K562 (cell line): ENCODE measurements around the gene ADSS2. TPM values are rescaled to one million over a fixed set of nuclear protein-coding genes. Genes with fewer than 3 reads are reported as not detected.

Experiments used
- ADNP ChIP-seq: fragments of 200-800 bp; sonication (Bioruptor generic); IDR thresholded peaks from 2 replicates; pipeline ENCODE4 v1.6.1; 2016; ENCODE audit warnings: missing genetic modification characterization, missing compliant biosample characterization
- BRD4 ChIP-seq: fragments of 200-600 bp; sonication (generic); IDR thresholded peaks from 2 replicates; pipeline ENCODE4 v1.6.1; 2017; ENCODE audit warnings: inconsistent platforms
- CREBBP ChIP-seq: IDR thresholded peaks from one replicate; pipeline ENCODE4 v1.6.1; 2012; ENCODE audit warnings: low read depth, mild to moderate bottlenecking, control low read depth, inconsistent platforms, low read length
- CXXC5 ChIP-seq: fragments of 250-450 bp; sonication (Bioruptor Pico); IDR thresholded peaks from 2 replicates; pipeline ENCODE4 v1.8.0; 2022; ENCODE audit warnings: inconsistent platforms, mild to moderate bottlenecking, moderate library complexity
- DPF2 ChIP-seq: fragments of 450-650 bp; IDR thresholded peaks from 2 replicates; pipeline ENCODE4 v1.6.1; 2016
- EGR1 ChIP-seq: fragments of 450-650 bp; conservative IDR thresholded peaks from 2 replicates; pipeline ENCODE4 v1.6.1; 2017; ENCODE audit warnings: mild to moderate bottlenecking
- ETV1 ChIP-seq: fragments of 450-650 bp; conservative IDR thresholded peaks from 2 replicates; pipeline ENCODE4 v1.6.1; 2016; ENCODE audit warnings: missing genetic modification characterization, control low read depth, low read depth, missing compliant biosample characterization
- FOXP4 ChIP-seq: sonication (generic); formaldehyde crosslinking; IDR thresholded peaks from 2 replicates; pipeline ENCODE4 v1.8.0; 2022; ENCODE audit warnings: mild to moderate bottlenecking, missing genetic modification reagents, borderline replicate concordance
- HIVEP1 ChIP-seq: fragments of 250-450 bp; sonication (Bioruptor Pico); IDR thresholded peaks from 2 replicates; pipeline ENCODE4 v1.4.0; 2020; ENCODE audit warnings: mild to moderate bottlenecking
- MBD2 ChIP-seq: sonication (generic); IDR thresholded peaks from 2 replicates; pipeline ENCODE4 v1.6.1; 2016; ENCODE audit warnings: low read depth, borderline replicate concordance
- PCBP2 ChIP-seq: fragments of 200-400 bp; formaldehyde crosslinking; IDR thresholded peaks from 2 replicates; pipeline ENCODE4 v1.6.1; 2018; ENCODE audit warnings: low read length, low read depth, mild to moderate bottlenecking, moderate library complexity; ENCODE audit not compliant: poor library complexity, severe bottlenecking
- RREB1 ChIP-seq: fragments of 250-450 bp; sonication (Bioruptor Pico); IDR thresholded peaks from 2 replicates; pipeline ENCODE4 v1.4.0; 2020
- SIN3A ChIP-seq, 2 experiments: fragments of 150-350 bp in 1 of 2; IDR thresholded peaks; 2 replicates each; pipeline ENCODE4 v1.6.1; 2011 to 2016; ENCODE audit warnings: borderline replicate concordance in 2 of 2, low read depth in 2 of 2, low read length in 2 of 2, mild to moderate bottlenecking in 2 of 2, moderate library complexity in 2 of 2; ENCODE audit not compliant: control insufficient read depth in 1 of 2
- ZFP30 ChIP-seq: fragments of 250-450 bp; sonication (Bioruptor Pico); IDR thresholded peaks from 2 replicates; pipeline ENCODE4 v1.8.0; 2022; ENCODE audit warnings: moderate library complexity, mild to moderate bottlenecking, inconsistent platforms, borderline replicate concordance
- ZNF239 ChIP-seq: fragments of 250-450 bp; sonication (Bioruptor Pico); IDR thresholded peaks from 2 replicates; pipeline ENCODE4 v1.4.0; 2020; ENCODE audit warnings: mild to moderate bottlenecking
- ZNF280B ChIP-seq: fragments of 250-450 bp; sonication (Bioruptor Pico); IDR thresholded peaks from 2 replicates; pipeline ENCODE4 v1.5.1; 2021; ENCODE audit warnings: mild to moderate bottlenecking
- polyA plus RNA-seq, 8 experiments: library from polyadenylated mRNA; depleted of rRNA in 4 of 8; stranded (reverse) in 5 of 8; unstranded in 3 of 8; fragments of >200 nt; fragmentation: Nextera tagmentation in 2 of 8; fragmentation: Illumina TruSeq in 1 of 8; extraction: Ambion mirVana in 2 of 8; extraction: Trizol in 1 of 8; gene quantifications; 2 replicates each; pipeline versions ENCODE4 v1.2.1 to v1.2.3, GENCODE V29; 2011 to 2014; ENCODE audit warnings: inconsistent platforms in 1 of 8, missing spikeins in 1 of 8
- total RNA-seq, 7 experiments: library from RNA; depleted of rRNA in 6 of 7; stranded (reverse); fragments of >200 nt in 6 of 7; fragmentation: Illumina TruSeq in 2 of 7; extraction: Trizol in 2 of 7; gene quantifications; 2 replicates each; pipeline versions ENCODE4 v1.2.1 to v1.2.3, GENCODE V29; 2011 to 2021; ENCODE audit warnings: low replicate concordance in 1 of 7

ADSS2 gene
- total and polyA plus RNA-seq, 9 of the 15 experiments (the other 6 are each of a cell fraction or from before 2014, with no cell fraction given) = 8.8 to 63.8 (median 59.4) TPM

- TF ChIP-seq RREB1 (CRISPR knock-in tag) (no peak), DPF2 (0 out of 2 replicates have a peak, but pooled peaks have one; percentile 20), HIVEP1 (CRISPR knock-in tag) (no peak), ZNF239 (CRISPR knock-in tag) (no peak), ZNF280B (no peak), EGR1 (peak; percentile 41; the same call in 1 of the 2 replicates), PCBP2 (no peak), ZFP30 (no peak), CXXC5 (CRISPR knock-in tag) (peak; percentile 21; the same call in 1 of the 2 replicates), CREBBP (no peak), FOXP4 (0 out of 2 replicates have a peak, but pooled peaks have one; percentile 58), BRD4 (0 out of 2 replicates have a peak, but pooled peaks have one; percentile 42), SIN3A (IDR thresholded peaks at IDR 0.05; ENCODE audit: borderline replicate concordance in 2 of 2, control insufficient read depth in 1 of 2, low read depth in 2 of 2, low read length in 2 of 2) (peak; percentile 51 to 60; a peak in 2 of 4 replicates), ADNP (tag) (no peak), ETV1 (peak; percentile 39; the same call in 1 of the 2 replicates), MBD2 (no peak)
These were observed 841 bp downstream of the ADSS2 start (continued) for GRCh38 chr1:244450597-244451538.
